ENCODE measurements around the gene MRPS25.
A peak's percentile ranks its signal among the peaks of the same experiment; 100 is the strongest.

The MRPS25 gene

GRCh38 chr3:15097891-15098290 is 32.8 kb upstream of the MRPS25 start:
- Histone ChIP-seq H3K4me1 (ENCODE audit: control insufficient read depth in 2 of 2, insufficient read depth in 1 of 2, low read depth in 1 of 2, low read length in 2 of 2) (peaks cover 0 to 10% of the 10 kb centered on the region in 2 donors), H3K4me2 (ENCODE audit: insufficient read depth, low read length, poor library complexity, severe bottlenecking) (peak overlapping the region; percentile 29), H3K4me3 (ENCODE audit: low read length in 2 of 2) (peak overlapping the region; percentile 46 to 90), H3K27ac (replicated peaks; ENCODE audit: low read length) (no peak overlapping the region), H3K14ac (ENCODE audit: low read length) (no peak overlapping the region), H3K4ac (ENCODE audit: low read length) (no peak overlapping the region), H3K9ac (ENCODE audit: low read depth, low read length, poor library complexity) (no peak overlapping the region), H4K91ac (ENCODE audit: low read depth, low read length, poor library complexity) (no peak overlapping the region), H4K8ac (ENCODE audit: low read depth, low read length) (no peak overlapping the region), H2BK120ac (ENCODE audit: low read depth, low read length) (no peak overlapping the region), H3K36me3 (replicated peaks in 1 of 2; ENCODE audit: control insufficient read depth in 2 of 2, insufficient read depth in 2 of 2, low read length in 2 of 2) (peaks cover 9 to 41% of the 10 kb centered on the region in 2 donors), H3K79me1 (ENCODE audit: low read depth, low read length) (no peaks in the 10 kb centered on the region), H3K23ac (ENCODE audit: low read depth, low read length, poor library complexity) (no peak overlapping the region), H2BK15ac (ENCODE audit: low read length) (no peak overlapping the region), H2AFZ (ENCODE audit: low read length) (no peak overlapping the region), H3K9me3 (replicated peaks in 1 of 2; ENCODE audit: control insufficient read depth in 2 of 2, insufficient read depth in 1 of 2, low read depth in 1 of 2, low read length in 2 of 2) (no peaks in the 10 kb centered on the region), H2BK5ac (ENCODE audit: low read length) (no peak overlapping the region), H2AK5ac (ENCODE audit: low read depth, low read length) (no peak overlapping the region), H3K27me3 (ENCODE audit: control insufficient read depth in 3 of 3, insufficient read depth in 3 of 3, low read depth in 1 of 3, low read length in 3 of 3) (peaks cover 0 to 9% (median 0%) of the 10 kb centered on the region in 3 experiments), H3K18ac (ENCODE audit: low read length) (no peak overlapping the region), H2BK12ac (ENCODE audit: low read length) (no peak overlapping the region)
- no CpG with 5 or more reads among the region's 6 CpGs for WGBS, 2 donors (ENCODE audit: extremely low coverage in 2 of 2, insufficient read length in 2 of 2, insufficient replicate concordance in 1 of 2)
- DNase-seq (ENCODE audit: low spot score) = no peak

GRCh38 chr3:15096046-15096445 is 30.9 kb upstream of the MRPS25 start:
- no peak for DNase-seq (ENCODE audit: low spot score)
- Histone ChIP-seq H3K4me2 (ENCODE audit: insufficient read depth, low read length, poor library complexity, severe bottlenecking) (no peak overlapping the region), H2BK15ac (ENCODE audit: low read length) (no peak overlapping the region), H3K36me3 (replicated peaks in 1 of 2; ENCODE audit: control insufficient read depth in 2 of 2, insufficient read depth in 2 of 2, low read length in 2 of 2) (peaks cover 9 to 58% of the 10 kb centered on the region in 2 donors), H3K4ac (ENCODE audit: low read length) (no peak overlapping the region), H2BK120ac (ENCODE audit: low read depth, low read length) (no peak overlapping the region), H4K91ac (ENCODE audit: low read depth, low read length, poor library complexity) (no peak overlapping the region), H2AFZ (ENCODE audit: low read length) (no peak overlapping the region), H3K9me3 (replicated peaks in 1 of 2; ENCODE audit: control insufficient read depth in 2 of 2, insufficient read depth in 1 of 2, low read depth in 1 of 2, low read length in 2 of 2) (no peaks in the 10 kb centered on the region), H2BK5ac (ENCODE audit: low read length) (no peak overlapping the region), H3K9ac (ENCODE audit: low read depth, low read length, poor library complexity) (no peak overlapping the region), H4K8ac (ENCODE audit: low read depth, low read length) (no peak overlapping the region), H3K4me3 (ENCODE audit: low read length in 2 of 2) (no peak overlapping the region), H3K27ac (replicated peaks; ENCODE audit: low read length) (no peak overlapping the region), H3K23ac (ENCODE audit: low read depth, low read length, poor library complexity) (no peak overlapping the region), H2AK5ac (ENCODE audit: low read depth, low read length) (no peak overlapping the region), H3K27me3 (ENCODE audit: control insufficient read depth in 3 of 3, insufficient read depth in 3 of 3, low read depth in 1 of 3, low read length in 3 of 3) (no peaks in the 10 kb centered on the region), H3K4me1 (ENCODE audit: control insufficient read depth in 2 of 2, insufficient read depth in 1 of 2, low read depth in 1 of 2, low read length in 2 of 2) (peaks cover 0 to 10% of the 10 kb centered on the region in 2 donors), H3K14ac (ENCODE audit: low read length) (no peak overlapping the region), H3K79me1 (ENCODE audit: low read depth, low read length) (no peaks in the 10 kb centered on the region), H2BK12ac (ENCODE audit: low read length) (no peak overlapping the region), H3K18ac (ENCODE audit: low read length) (no peak overlapping the region)
- WGBS, 2 donors (ENCODE audit: extremely low coverage in 2 of 2, insufficient read length in 2 of 2, insufficient replicate concordance in 1 of 2) = no CpG with 5 or more reads among the region's 3 CpGs

GRCh38 chr3:15094187-15094875 is 29.2 kb upstream of the MRPS25 start:
- Histone ChIP-seq H2BK5ac (ENCODE audit: low read length) (no peak overlapping the region), H3K14ac (ENCODE audit: low read length) (no peak overlapping the region), H3K23ac (ENCODE audit: low read depth, low read length, poor library complexity) (no peak overlapping the region), H2BK120ac (ENCODE audit: low read depth, low read length) (no peak overlapping the region), H4K91ac (ENCODE audit: low read depth, low read length, poor library complexity) (no peak overlapping the region), H3K9me3 (replicated peaks in 1 of 2; ENCODE audit: control insufficient read depth in 2 of 2, insufficient read depth in 1 of 2, low read depth in 1 of 2, low read length in 2 of 2) (no peaks in the 10 kb centered on the region), H3K79me1 (ENCODE audit: low read depth, low read length) (no peaks in the 10 kb centered on the region), H3K4me3 (ENCODE audit: low read length in 2 of 2) (no peak overlapping the region), H2AFZ (ENCODE audit: low read length) (no peak overlapping the region), H3K4me2 (ENCODE audit: insufficient read depth, low read length, poor library complexity, severe bottlenecking) (no peak overlapping the region), H3K9ac (ENCODE audit: low read depth, low read length, poor library complexity) (no peak overlapping the region), H3K4ac (ENCODE audit: low read length) (no peak overlapping the region), H2BK12ac (ENCODE audit: low read length) (no peak overlapping the region), H2AK5ac (ENCODE audit: low read depth, low read length) (no peak overlapping the region), H3K36me3 (replicated peaks in 1 of 2; ENCODE audit: control insufficient read depth in 2 of 2, insufficient read depth in 2 of 2, low read length in 2 of 2) (peaks cover 12 to 72% of the 10 kb centered on the region in 2 donors), H3K27ac (replicated peaks; ENCODE audit: low read length) (no peak overlapping the region), H3K27me3 (ENCODE audit: control insufficient read depth in 3 of 3, insufficient read depth in 3 of 3, low read depth in 1 of 3, low read length in 3 of 3) (no peaks in the 10 kb centered on the region), H3K4me1 (ENCODE audit: control insufficient read depth in 2 of 2, insufficient read depth in 1 of 2, low read depth in 1 of 2, low read length in 2 of 2) (peaks cover 0 to 4% of the 10 kb centered on the region in 2 donors), H2BK15ac (ENCODE audit: low read length) (no peak overlapping the region), H3K18ac (ENCODE audit: low read length) (no peak overlapping the region), H4K8ac (ENCODE audit: low read depth, low read length) (no peak overlapping the region)
- DNase-seq (ENCODE audit: low spot score) = no peak
- no CpG with 5 or more reads among the region's 5 CpGs for WGBS, 2 donors (ENCODE audit: extremely low coverage in 2 of 2, insufficient read length in 2 of 2, insufficient replicate concordance in 1 of 2)

GRCh38 chr3:15092686-15093085 is 27.6 kb upstream of the MRPS25 start:
- H3K9me3 ChIP-seq (replicated peaks in 1 of 2; ENCODE audit: control insufficient read depth in 2 of 2, insufficient read depth in 1 of 2, low read depth in 1 of 2, low read length in 2 of 2) = no peaks in the 10 kb centered on the region
- no peak overlapping the region for H3K27ac ChIP-seq (replicated peaks; ENCODE audit: low read length)
- H3K27me3 ChIP-seq (ENCODE audit: control insufficient read depth in 3 of 3, insufficient read depth in 3 of 3, low read depth in 1 of 3, low read length in 3 of 3) = no peaks in the 10 kb centered on the region
- H3K79me1 ChIP-seq (ENCODE audit: low read depth, low read length) = no peaks in the 10 kb centered on the region
- no peak overlapping the region for H4K91ac ChIP-seq (ENCODE audit: low read depth, low read length, poor library complexity)
- H3K23ac ChIP-seq (ENCODE audit: low read depth, low read length, poor library complexity) = no peak overlapping the region
- H3K36me3 ChIP-seq (replicated peaks in 1 of 2; ENCODE audit: control insufficient read depth in 2 of 2, insufficient read depth in 2 of 2, low read length in 2 of 2) = peaks cover 14 to 86% of the 10 kb centered on the region in 2 donors
- H2BK12ac ChIP-seq (ENCODE audit: low read length) = no peak overlapping the region
- no peak overlapping the region for H2BK15ac ChIP-seq (ENCODE audit: low read length)
- H3K9ac ChIP-seq (ENCODE audit: low read depth, low read length, poor library complexity) = no peak overlapping the region
- WGBS, 2 donors (ENCODE audit: extremely low coverage in 2 of 2, insufficient read length in 2 of 2, insufficient replicate concordance in 1 of 2) = no CpG with 5 or more reads among the region's 1 CpG
- no peak overlapping the region for H4K8ac ChIP-seq (ENCODE audit: low read depth, low read length)
- H2AK5ac ChIP-seq (ENCODE audit: low read depth, low read length) = no peak overlapping the region
- no peak overlapping the region for H2BK5ac ChIP-seq (ENCODE audit: low read length)
- H3K18ac ChIP-seq (ENCODE audit: low read length) = no peak overlapping the region
- no peak overlapping the region for H3K4ac ChIP-seq (ENCODE audit: low read length)
- no peak overlapping the region for H3K4me2 ChIP-seq (ENCODE audit: insufficient read depth, low read length, poor library complexity, severe bottlenecking)
- H2BK120ac ChIP-seq (ENCODE audit: low read depth, low read length) = no peak overlapping the region
- no peak for DNase-seq (ENCODE audit: low spot score)
- no peak overlapping the region for H3K14ac ChIP-seq (ENCODE audit: low read length)
- H3K4me1 ChIP-seq (ENCODE audit: control insufficient read depth in 2 of 2, insufficient read depth in 1 of 2, low read depth in 1 of 2, low read length in 2 of 2) = peaks cover 0 to under 1% of the 10 kb centered on the region in 2 donors
- H2AFZ ChIP-seq (ENCODE audit: low read length) = no peak overlapping the region
- no peak overlapping the region for H3K4me3 ChIP-seq (ENCODE audit: low read length in 2 of 2)
